ENCODE measurements around the gene RALGAPA2. TPM values are rescaled to one million over a fixed set of nuclear protein-coding genes. Genes with fewer than 3 reads are reported as not detected.

The RALGAPA2 gene
- total and polyA plus RNA-seq, 2 experiments from 2014 or later: 13.1 to 43.4 TPM

GRCh38 chr20:20415321-20415720 lies 297.1 kb downstream of the RALGAPA2 start (continued):
- TF ChIP-seq, protein P1, sequence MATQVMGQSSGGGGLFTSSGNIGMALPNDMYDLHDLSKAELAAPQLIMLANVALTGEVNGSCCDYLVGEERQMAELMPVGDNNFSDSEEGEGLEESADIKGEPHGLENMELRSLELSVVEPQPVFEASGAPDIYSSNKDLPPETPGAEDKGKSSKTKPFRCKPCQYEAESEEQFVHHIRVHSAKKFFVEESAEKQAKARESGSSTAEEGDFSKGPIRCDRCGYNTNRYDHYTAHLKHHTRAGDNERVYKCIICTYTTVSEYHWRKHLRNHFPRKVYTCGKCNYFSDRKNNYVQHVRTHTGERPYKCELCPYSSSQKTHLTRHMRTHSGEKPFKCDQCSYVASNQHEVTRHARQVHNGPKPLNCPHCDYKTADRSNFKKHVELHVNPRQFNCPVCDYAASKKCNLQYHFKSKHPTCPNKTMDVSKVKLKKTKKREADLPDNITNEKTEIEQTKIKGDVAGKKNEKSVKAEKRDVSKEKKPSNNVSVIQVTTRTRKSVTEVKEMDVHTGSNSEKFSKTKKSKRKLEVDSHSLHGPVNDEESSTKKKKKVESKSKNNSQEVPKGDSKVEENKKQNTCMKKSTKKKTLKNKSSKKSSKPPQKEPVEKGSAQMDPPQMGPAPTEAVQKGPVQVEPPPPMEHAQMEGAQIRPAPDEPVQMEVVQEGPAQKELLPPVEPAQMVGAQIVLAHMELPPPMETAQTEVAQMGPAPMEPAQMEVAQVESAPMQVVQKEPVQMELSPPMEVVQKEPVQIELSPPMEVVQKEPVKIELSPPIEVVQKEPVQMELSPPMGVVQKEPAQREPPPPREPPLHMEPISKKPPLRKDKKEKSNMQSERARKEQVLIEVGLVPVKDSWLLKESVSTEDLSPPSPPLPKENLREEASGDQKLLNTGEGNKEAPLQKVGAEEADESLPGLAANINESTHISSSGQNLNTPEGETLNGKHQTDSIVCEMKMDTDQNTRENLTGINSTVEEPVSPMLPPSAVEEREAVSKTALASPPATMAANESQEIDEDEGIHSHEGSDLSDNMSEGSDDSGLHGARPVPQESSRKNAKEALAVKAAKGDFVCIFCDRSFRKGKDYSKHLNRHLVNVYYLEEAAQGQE (IDR thresholded peaks at IDR 0.05; ENCODE audit: unreplicated experiment): no peak
- TF ChIP-seq ZNF331 (CRISPR knock-in tag; IDR thresholded peaks at IDR 0.05; ENCODE audit: low read depth) (no peak), JUNB (IDR thresholded peaks at IDR 0.05; ENCODE audit: unreplicated experiment) (no peak), ETS1 (IDR thresholded peaks at IDR 0.05) (no peak), POLR2AphosphoS5 (IDR thresholded peaks at IDR 0.05; ENCODE audit: low read depth) (no peak), NANOG (IDR thresholded peaks at IDR 0.05; ENCODE audit: borderline replicate concordance) (no peak), EZH2 (IDR thresholded peaks at IDR 0.05; ENCODE audit: low read depth, unreplicated experiment) (no peak), ZNF114 (CRISPR knock-in tag; IDR thresholded peaks at IDR 0.05) (no peak)
- TF ChIP-seq, protein P2, sequence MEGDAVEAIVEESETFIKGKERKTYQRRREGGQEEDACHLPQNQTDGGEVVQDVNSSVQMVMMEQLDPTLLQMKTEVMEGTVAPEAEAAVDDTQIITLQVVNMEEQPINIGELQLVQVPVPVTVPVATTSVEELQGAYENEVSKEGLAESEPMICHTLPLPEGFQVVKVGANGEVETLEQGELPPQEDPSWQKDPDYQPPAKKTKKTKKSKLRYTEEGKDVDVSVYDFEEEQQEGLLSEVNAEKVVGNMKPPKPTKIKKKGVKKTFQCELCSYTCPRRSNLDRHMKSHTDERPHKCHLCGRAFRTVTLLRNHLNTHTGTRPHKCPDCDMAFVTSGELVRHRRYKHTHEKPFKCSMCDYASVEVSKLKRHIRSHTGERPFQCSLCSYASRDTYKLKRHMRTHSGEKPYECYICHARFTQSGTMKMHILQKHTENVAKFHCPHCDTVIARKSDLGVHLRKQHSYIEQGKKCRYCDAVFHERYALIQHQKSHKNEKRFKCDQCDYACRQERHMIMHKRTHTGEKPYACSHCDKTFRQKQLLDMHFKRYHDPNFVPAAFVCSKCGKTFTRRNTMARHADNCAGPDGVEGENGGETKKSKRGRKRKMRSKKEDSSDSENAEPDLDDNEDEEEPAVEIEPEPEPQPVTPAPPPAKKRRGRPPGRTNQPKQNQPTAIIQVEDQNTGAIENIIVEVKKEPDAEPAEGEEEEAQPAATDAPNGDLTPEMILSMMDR (conservative IDR thresholded peaks at IDR 0.05; ENCODE audit: low read depth in 2 of 2): no peak

DNA sequence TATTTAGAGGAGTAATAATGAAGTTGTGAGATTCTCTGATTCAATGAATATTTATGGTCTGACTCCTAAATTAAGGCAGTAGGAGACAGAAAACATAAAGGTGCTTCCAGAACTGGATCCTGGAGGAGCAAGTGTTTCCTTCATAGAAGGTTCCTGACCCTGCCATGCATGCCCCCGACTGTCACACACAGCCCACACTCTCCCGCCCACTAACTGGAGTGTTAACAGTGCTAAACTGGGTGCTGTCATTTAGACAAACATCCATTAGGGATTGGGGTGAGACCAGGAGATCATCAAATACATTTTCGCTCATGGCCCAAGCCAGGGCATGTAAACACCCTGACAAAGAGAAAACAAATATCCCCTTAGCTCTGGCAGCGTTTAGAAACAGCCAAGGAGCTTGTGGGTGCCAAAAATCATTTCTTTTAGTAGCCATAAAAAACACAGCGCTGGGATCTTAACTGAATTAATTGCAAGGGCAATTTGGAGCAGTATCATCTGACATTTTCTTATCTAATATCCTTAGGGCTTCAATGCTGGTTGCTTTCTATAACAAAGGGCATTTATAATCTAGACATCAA lies 297.7 kb downstream of the RALGAPA2 start:
- Histone ChIP-seq H3K27me3 (ENCODE audit: insufficient read depth) (no peaks in the 10 kb centered on the region), H4K20me1 (replicated peaks; ENCODE audit: insufficient read depth) (peaks cover 2% of the 10 kb centered on the region; the same call in 1 of the 2 replicates), H3K79me2 (replicated peaks; ENCODE audit: insufficient read depth) (no peaks in the 10 kb centered on the region), H3K9me2 (ENCODE audit: insufficient read depth) (no peaks in the 10 kb centered on the region), H3K27ac (ENCODE audit: low read depth) (no peak overlapping the region), H3K4me3 (no peak overlapping the region), H3F3A (replicated peaks; ENCODE audit: low read depth) (no peaks in the 10 kb centered on the region; the same call in 1 of the 2 replicates), H3K4me1 (ENCODE audit: insufficient read depth) (peaks cover 29% of the 10 kb centered on the region), H3K36me3 (ENCODE audit: insufficient read depth) (no peaks in the 10 kb centered on the region), H2AFZ (no peak overlapping the region), H3K4me2 (no peak overlapping the region)
- H3K27me3 Mint-ChIP-seq (ENCODE audit: insufficient read depth, low read depth, poor library complexity): no peaks in the 10 kb centered on the region
- H3K4me1 Mint-ChIP-seq: peaks cover 46% of the 10 kb centered on the region
- ATAC-seq: no peak
- H3K36me3 Mint-ChIP-seq (ENCODE audit: low read depth): no peaks in the 10 kb centered on the region
- no peak overlapping the region for H3K27ac Mint-ChIP-seq
- H3K4me3 Mint-ChIP-seq: no peak overlapping the region
- no peaks in the 10 kb centered on the region for H3K9me3 Mint-ChIP-seq
- no peak for DNase-seq (ENCODE audit: low spot score)
- TF ChIP-seq EZH2 (IDR thresholded peaks at IDR 0.05; ENCODE audit: low read depth, unreplicated experiment): no peak
- TF ChIP-seq ZNF331 (CRISPR knock-in tag; IDR thresholded peaks at IDR 0.05; ENCODE audit: low read depth): no peak
- no peak for TF ChIP-seq JUNB (IDR thresholded peaks at IDR 0.05; ENCODE audit: unreplicated experiment)
- no peak for TF ChIP-seq STAT1 (IDR thresholded peaks at IDR 0.05; ENCODE audit: unreplicated experiment)
- TF ChIP-seq ZNF462 (CRISPR knock-in tag; IDR thresholded peaks at IDR 0.05): no peak
- no peak for TF ChIP-seq POLR2AphosphoS5 (IDR thresholded peaks at IDR 0.05; ENCODE audit: low read depth)
